H9 (cell line): ENCODE results near the gene ZC3H7B. TPM values are rescaled to one million over a fixed set of nuclear protein-coding genes. Genes with fewer than 3 reads are reported as not detected.

Experiments used
- DNase-seq: peaks from one replicate; pipeline ENCODE4 v3.0.0-alpha.2; 2017
- H2AFZ ChIP-seq: one replicate; pipeline ENCODE4 v1.6.1; 2013; ENCODE audit warnings: mild to moderate bottlenecking, low read length, control low read depth, moderate library complexity
- H2AK5ac ChIP-seq: 2 replicates; pipeline ENCODE4 v1.6.1; 2013; ENCODE audit warnings: low read length, control low read depth, mixed read lengths; ENCODE audit not compliant: insufficient read length
- H2BK120ac ChIP-seq: one replicate; pipeline ENCODE4 v1.6.1; 2013; ENCODE audit warnings: low read depth, mild to moderate bottlenecking, low read length, control low read depth, inconsistent platforms; ENCODE audit not compliant: poor library complexity, severe bottlenecking
- H2BK12ac ChIP-seq: 2 replicates; pipeline ENCODE4 v1.6.1; 2013; ENCODE audit warnings: low read length, control low read depth, mixed read lengths, low read depth; ENCODE audit not compliant: insufficient read length
- H2BK15ac ChIP-seq: 2 replicates; pipeline ENCODE4 v1.6.1; 2013; ENCODE audit warnings: low read depth, low read length, control low read depth
- H2BK20ac ChIP-seq: one replicate; pipeline ENCODE4 v1.6.1; 2013; ENCODE audit warnings: low read depth, mild to moderate bottlenecking, low read length, control low read depth, inconsistent platforms; ENCODE audit not compliant: poor library complexity, severe bottlenecking
- H2BK5ac ChIP-seq: 2 replicates; pipeline ENCODE4 v1.6.1; 2013; ENCODE audit warnings: low read length, control low read depth, mixed read lengths; ENCODE audit not compliant: insufficient read length
- H3K14ac ChIP-seq: 2 replicates; pipeline ENCODE4 v1.6.1; 2013; ENCODE audit warnings: low read length, control low read depth; ENCODE audit not compliant: insufficient read depth
- H3K18ac ChIP-seq: 2 replicates; pipeline ENCODE4 v1.6.1; 2013; ENCODE audit warnings: low read depth, mild to moderate bottlenecking, mixed read lengths, low read length, control low read depth; ENCODE audit not compliant: insufficient read length
- H3K23ac ChIP-seq: 2 replicates; pipeline ENCODE4 v1.6.1; 2013; ENCODE audit warnings: low read length, control low read depth, mixed read lengths, low read depth; ENCODE audit not compliant: insufficient read length
- H3K23me2 ChIP-seq: 2 replicates; pipeline ENCODE4 v1.6.1; 2013; ENCODE audit warnings: low read depth, mild to moderate bottlenecking, mixed read lengths, low read length, control low read depth; ENCODE audit not compliant: insufficient read length, poor library complexity, severe bottlenecking
- H3K27ac ChIP-seq: 2 replicates; pipeline ENCODE4 v1.5.1; 2013; ENCODE audit warnings: low read length, control low read depth, mixed read lengths, low read depth; ENCODE audit not compliant: insufficient read length
- H3K27me3 ChIP-seq: 2 replicates; pipeline ENCODE4 v1.6.1; 2013; ENCODE audit warnings: low read length, control low read depth, inconsistent platforms; ENCODE audit not compliant: insufficient read depth
- H3K4ac ChIP-seq: 2 replicates; pipeline ENCODE4 v1.6.1; 2013; ENCODE audit warnings: low read depth, mild to moderate bottlenecking, control low read depth, inconsistent platforms, low read length, moderate library complexity
- H3K4me1 ChIP-seq: 2 replicates; pipeline ENCODE4 v1.6.1; 2013; ENCODE audit warnings: low read length, control low read depth, inconsistent platforms; ENCODE audit not compliant: insufficient read depth
- H3K4me2 ChIP-seq: 2 replicates; pipeline ENCODE4 v1.6.1; 2013; ENCODE audit warnings: low read length, control low read depth, mixed read lengths; ENCODE audit not compliant: insufficient read length, insufficient read depth
- H3K56ac ChIP-seq: 2 replicates; pipeline ENCODE4 v1.6.1; 2013; ENCODE audit warnings: low read depth, mild to moderate bottlenecking, mixed read lengths, low read length, control low read depth; ENCODE audit not compliant: insufficient read length
- H3K79me1 ChIP-seq: 2 replicates; pipeline ENCODE4 v1.6.1; 2013; ENCODE audit warnings: low read depth, mild to moderate bottlenecking, moderate library complexity, low read length, control low read depth, inconsistent platforms; ENCODE audit not compliant: insufficient read depth, poor library complexity, severe bottlenecking
- H3K79me2 ChIP-seq: 2 replicates; pipeline ENCODE4 v1.6.1; 2013; ENCODE audit warnings: low read length, control low read depth, inconsistent platforms; ENCODE audit not compliant: insufficient read depth
- H3K9ac ChIP-seq: 2 replicates; pipeline ENCODE4 v1.6.1; 2013; ENCODE audit warnings: low read length, control low read depth, mixed read lengths; ENCODE audit not compliant: insufficient read length; ENCODE audit errors: extremely low read depth
- H3K9me3 ChIP-seq: one replicate; pipeline ENCODE4 v1.6.1; 2013; ENCODE audit warnings: low read depth, low read length, inconsistent platforms; ENCODE audit not compliant: control insufficient read depth
- H3T11ph ChIP-seq: one replicate; pipeline ENCODE4 v1.6.1; 2013; ENCODE audit warnings: mild to moderate bottlenecking, low read length, control low read depth, inconsistent platforms
- H4K20me1 ChIP-seq: one replicate; pipeline ENCODE4 v1.6.1; 2013; ENCODE audit not compliant: control insufficient read depth, insufficient read length, insufficient read depth
- H4K5ac ChIP-seq: 2 replicates; pipeline ENCODE4 v1.6.1; 2013; ENCODE audit warnings: low read depth, mild to moderate bottlenecking, mixed read lengths, low read length, control low read depth; ENCODE audit not compliant: insufficient read length
- H4K8ac ChIP-seq: replicated peaks from 2 replicates; pipeline ENCODE4 v1.6.1; 2013; ENCODE audit warnings: low read length, control low read depth, mixed read lengths, low read depth; ENCODE audit not compliant: insufficient read length
- H4K91ac ChIP-seq: 2 replicates; pipeline ENCODE4 v1.6.1; 2013; ENCODE audit warnings: low read depth, mild to moderate bottlenecking, moderate library complexity, mixed read lengths, low read length, control low read depth; ENCODE audit not compliant: insufficient read length
- H3K27ac Mint-ChIP-seq, 3 experiments: 2 replicates in 2 of 3; 3 replicates in 1 of 3; pipeline ENCODE4 v1.8.0; 2020 to 2021; ENCODE audit warnings: mixed read lengths in 3 of 3, mild to moderate bottlenecking in 1 of 3, moderate library complexity in 1 of 3
- H3K27me3 Mint-ChIP-seq: 2 replicates; pipeline ENCODE4 v1.8.0; 2021; ENCODE audit warnings: low read depth, mild to moderate bottlenecking, moderate library complexity, mixed read lengths
- H3K36me3 Mint-ChIP-seq, 3 experiments: 2 replicates in 2 of 3; 3 replicates in 1 of 3; pipeline ENCODE4 v1.8.0; 2020 to 2021; ENCODE audit warnings: low read depth in 3 of 3, mixed read lengths in 3 of 3; ENCODE audit not compliant: insufficient read depth in 1 of 3
- H3K4me1 Mint-ChIP-seq, 2 experiments: 2 replicates each; pipeline ENCODE4 v1.8.0; 2020; ENCODE audit warnings: mixed read lengths in 2 of 2
- H3K4me3 Mint-ChIP-seq, 2 experiments: 2 replicates in 1 of 2; 3 replicates in 1 of 2; pipeline ENCODE4 v1.8.0; 2020 to 2021; ENCODE audit warnings: mild to moderate bottlenecking in 2 of 2, mixed read lengths in 2 of 2, moderate library complexity in 1 of 2
- H3K9me3 Mint-ChIP-seq, 2 experiments: 2 replicates in 1 of 2; 3 replicates in 1 of 2; pipeline ENCODE4 v1.8.0; 2020; ENCODE audit warnings: mild to moderate bottlenecking in 2 of 2, mixed read lengths in 2 of 2, moderate library complexity in 1 of 2
- CTCF ChIP-seq: fragments of 200-600 bp; sonication (generic); conservative IDR thresholded peaks from 3 replicates; pipeline ENCODE4 v1.8.0; 2021; ENCODE audit warnings: antibody characterized with exemption, mild to moderate bottlenecking
- WGBS: extraction: QIAGEN DNeasy Blood & Tissue Kit; methylation state at CpG from one replicate; pipeline ENCODE4 v1.1.7; 2013; ENCODE audit warnings: missing lambda C conversion rate, low lambda C conversion rate, mixed read lengths; ENCODE audit not compliant: insufficient read length; ENCODE audit errors: extremely low coverage; 5-methylcytosine and 5-hydroxymethylcytosine counted together
- total RNA-seq: library from RNA; stranded (reverse); gene quantifications from 2 replicates; pipeline ENCODE4 v1.2.1, GENCODE V29; 2021

Gene ZC3H7B
- total RNA-seq, 1 experiment from 2014 or later, result 69.3 TPM

- no peaks in the 10 kb centered on the region for H3K79me1 ChIP-seq
- H2BK12ac ChIP-seq, result no peak overlapping the region
- H3K23ac ChIP-seq, result no peak overlapping the region
- Mint-ChIP-seq H3K27me3 (no peaks in the 10 kb centered on the region), H3K27ac (peak overlapping the region; percentile 77 to 88 (median 84); a peak in 5 of 7 replicates), H3K4me1 (peaks cover 6 to 17% of the 10 kb centered on the region in 2 experiments; a peak in 3 of 4 replicates), H3K9me3 (no peaks in the 10 kb centered on the region), H3K4me3 (peak overlapping the region in 1 of 2 experiments; percentile 50; a peak in 1 of 5 replicates), H3K36me3 (peaks cover 57 to 96% (median 82%) of the 10 kb centered on the region in 3 experiments)
- no peak overlapping the region for H3K18ac ChIP-seq
- H3K56ac ChIP-seq, result no peak overlapping the region
- H3T11ph ChIP-seq, result no peak overlapping the region
- no peak overlapping the region for H4K8ac ChIP-seq
- H3K9me3 ChIP-seq, result no peaks in the 10 kb centered on the region
- H3K23me2 ChIP-seq, result no peaks in the 10 kb centered on the region
- no peak overlapping the region for H4K5ac ChIP-seq
- H2AFZ ChIP-seq, result no peak overlapping the region
- H3K4ac ChIP-seq, result no peak overlapping the region
- H3K79me2 ChIP-seq, result no peaks in the 10 kb centered on the region
- H2BK15ac ChIP-seq, result no peak overlapping the region
- H2BK120ac ChIP-seq, result no peak overlapping the region
- H3K27ac ChIP-seq, result no peak overlapping the region
- no peak for TF ChIP-seq CTCF
- H3K27me3 ChIP-seq, result no peaks in the 10 kb centered on the region
- no peak overlapping the region for H2BK20ac ChIP-seq
- no peak overlapping the region for H2AK5ac ChIP-seq
- no peak overlapping the region for H3K9ac ChIP-seq
- no peak overlapping the region for H3K14ac ChIP-seq
- no peak overlapping the region for H4K91ac ChIP-seq
- no peak for DNase-seq
- no peak overlapping the region for H3K4me2 ChIP-seq
- no peak overlapping the region for H2BK5ac ChIP-seq
- H4K20me1 ChIP-seq, result no peaks in the 10 kb centered on the region
- WGBS, result no CpG with 5 or more reads among the region's 20 CpGs
- H3K4me1 ChIP-seq, result no peaks in the 10 kb centered on the region
These were observed 44.8 kb upstream of the ZC3H7B start for GRCh38 chr22:41256254-41257253.
